Activated CD4-positive, alpha-beta T cell treated with anti-CD3 and anti-CD28 coated beads, Interleukin-2, amount 50 U/mL, for 16 hours (primary cell): ENCODE data around the gene ZNF546.

Experiments
- DNase-seq: peaks from one replicate; pipeline ENCODE4 v3.0.0-alpha.2; 2020

The ZNF546 gene

GRCh38 chr19:40056505-40056904 lies 59.6 kb downstream of the ZNF546 start:
- no peak for DNase-seq

GRCh38 chr19:40057166-40057565 lies 60.3 kb downstream of the ZNF546 start:
- DNase-seq = no peak

GRCh38 chr19:40059624-40060023 lies 62.8 kb downstream of the ZNF546 start:
- DNase-seq = no peak

- no peak for DNase-seq
Measured at GRCh38 chr19:40070058-40070457, 73.2 kb downstream of the ZNF546 start.
